ENCODE measurements around the gene CACNB2. TPM values are rescaled to one million over a fixed set of nuclear protein-coding genes. Genes with fewer than 3 reads are reported as not detected.

CACNB2 gene
- total RNA-seq, 1 experiment from 2014 or later: 0.07 TPM

DNA sequence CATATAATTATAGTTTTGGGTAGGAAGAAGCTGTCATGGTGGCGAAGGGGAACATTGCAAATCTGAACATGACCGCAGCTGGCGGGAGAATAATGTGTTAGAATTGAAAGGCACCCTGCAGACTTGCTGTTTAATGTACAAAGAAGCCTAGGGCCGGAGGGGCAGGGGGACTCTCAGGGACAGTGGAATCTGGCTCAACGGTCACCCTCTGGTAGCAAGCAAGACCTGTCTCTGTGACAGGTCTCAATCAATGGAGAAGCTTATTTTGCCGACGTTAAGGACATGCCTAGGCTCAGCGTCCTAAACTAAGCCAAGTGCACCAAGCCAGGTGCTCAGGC, 333.9 kb downstream of the CACNB2 start:
- H2AFZ ChIP-seq (ENCODE audit: low read length): no peak overlapping the region
- no peaks in the 10 kb centered on the region for H3K9me3 ChIP-seq (ENCODE audit: low read length)
- H3K4me2 ChIP-seq (ENCODE audit: low read length): no peak overlapping the region
- no peak overlapping the region for H3K9ac ChIP-seq (ENCODE audit: low read length)
- no peak overlapping the region for H3K4me3 ChIP-seq (ENCODE audit: low read length)
- no peak overlapping the region for H3K27ac ChIP-seq (ENCODE audit: low read length)
- no peaks in the 10 kb centered on the region for H3K4me1 ChIP-seq (ENCODE audit: insufficient read depth, low read length)
- ATAC-seq: no peak
- ChIA-PET POLR2A (ENCODE audit: unreplicated experiment) (no interaction called here), CTCF (no interaction called here)
- peaks cover 17% of the 10 kb centered on the region; the same call in 1 of the 2 replicates for H3K27me3 ChIP-seq (ENCODE audit: low read length)
- no TSS peak for BruUV-seq (replicated peaks)
- no peak for DNase-seq
- H3K36me3 ChIP-seq (ENCODE audit: low read depth, low read length): no peaks in the 10 kb centered on the region
- H3F3A ChIP-seq (ENCODE audit: low read length, unreplicated experiment): no peaks in the 10 kb centered on the region
- TF ChIP-seq CTCF (conservative IDR thresholded peaks at IDR 0.05; ENCODE audit: low read depth, low read length): no peak
- TF ChIP-seq EZH2 (IDR thresholded peaks at IDR 0.05; ENCODE audit: low read length, unreplicated experiment): no peak
- TF ChIP-seq EZH2phosphoT487 (IDR thresholded peaks at IDR 0.05; ENCODE audit: borderline replicate concordance, low read length): no peak
- no peaks in the 10 kb centered on the region for H4K20me1 ChIP-seq (ENCODE audit: low read length)
- intact Hi-C loops (cut with micrococcal nuclease): no loop called here
- H3K9me2 ChIP-seq (replicated peaks; ENCODE audit: low read length): no peaks in the 10 kb centered on the region
- H3K79me2 ChIP-seq (ENCODE audit: low read length): no peaks in the 10 kb centered on the region

GRCh38 chr10:18476076-18476647, 335.9 kb downstream of the CACNB2 start:
- TF ChIP-seq CTCF (conservative IDR thresholded peaks at IDR 0.05; ENCODE audit: low read depth, low read length) (no peak), EZH2phosphoT487 (IDR thresholded peaks at IDR 0.05; ENCODE audit: borderline replicate concordance, low read length) (no peak), EZH2 (IDR thresholded peaks at IDR 0.05; ENCODE audit: low read length, unreplicated experiment) (no peak)
- peaks cover 17% of the 10 kb centered on the region; the same call in 1 of the 2 replicates for H3K27me3 ChIP-seq (ENCODE audit: low read length)
- no peaks in the 10 kb centered on the region for H3K9me3 ChIP-seq (ENCODE audit: low read length)
- H3K4me2 ChIP-seq (ENCODE audit: low read length): no peak overlapping the region
- H3K36me3 ChIP-seq (ENCODE audit: low read depth, low read length): no peaks in the 10 kb centered on the region
- no peaks in the 10 kb centered on the region for H3F3A ChIP-seq (ENCODE audit: low read length, unreplicated experiment)
- no peaks in the 10 kb centered on the region for H3K9me2 ChIP-seq (replicated peaks; ENCODE audit: low read length)
- intact Hi-C loops (cut with micrococcal nuclease): no loop called here
- H2AFZ ChIP-seq (ENCODE audit: low read length): no peak overlapping the region
- no peaks in the 10 kb centered on the region for H3K79me2 ChIP-seq (ENCODE audit: low read length)
- ChIA-PET POLR2A (ENCODE audit: unreplicated experiment) (no interaction called here), CTCF (no interaction called here)
- no peak overlapping the region for H3K4me3 ChIP-seq (ENCODE audit: low read length)
- H4K20me1 ChIP-seq (ENCODE audit: low read length): no peaks in the 10 kb centered on the region
- H3K27ac ChIP-seq (ENCODE audit: low read length): no peak overlapping the region
- no peak for ATAC-seq
- no peak for DNase-seq
- BruUV-seq (replicated peaks): no TSS peak
- H3K9ac ChIP-seq (ENCODE audit: low read length): no peak overlapping the region
- no peaks in the 10 kb centered on the region for H3K4me1 ChIP-seq (ENCODE audit: insufficient read depth, low read length)

DNA sequence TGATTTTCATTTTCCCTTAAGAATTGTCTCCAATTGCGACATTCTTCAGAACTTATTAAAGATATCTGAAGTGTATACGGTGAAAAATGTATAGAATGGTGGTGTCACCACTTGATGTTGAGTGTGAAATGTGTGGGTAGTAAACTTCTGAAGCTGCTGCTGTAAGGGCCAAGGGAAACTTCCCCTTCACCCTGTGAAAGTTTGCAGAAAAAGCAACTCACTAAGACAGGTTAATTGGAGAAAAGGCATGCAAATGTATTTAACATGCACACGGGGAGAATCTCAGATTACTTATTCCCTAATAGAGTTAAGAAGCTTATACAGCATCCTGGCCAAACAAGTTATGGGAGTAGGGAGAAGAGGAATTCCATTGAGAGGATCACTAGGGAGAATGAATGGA, 338.1 kb downstream of the CACNB2 start:
- TF ChIP-seq EZH2phosphoT487 (IDR thresholded peaks at IDR 0.05; ENCODE audit: borderline replicate concordance, low read length) (no peak), CTCF (conservative IDR thresholded peaks at IDR 0.05; ENCODE audit: low read depth, low read length) (no peak), EZH2 (IDR thresholded peaks at IDR 0.05; ENCODE audit: low read length, unreplicated experiment) (no peak)
- intact Hi-C loops (cut with micrococcal nuclease): no loop called here
- Histone ChIP-seq H2AFZ (ENCODE audit: low read length) (no peak overlapping the region), H3K4me1 (ENCODE audit: insufficient read depth, low read length) (no peaks in the 10 kb centered on the region), H3K4me2 (ENCODE audit: low read length) (no peak overlapping the region), H3K27ac (ENCODE audit: low read length) (no peak overlapping the region), H3K9ac (ENCODE audit: low read length) (no peak overlapping the region), H3F3A (ENCODE audit: low read length, unreplicated experiment) (no peaks in the 10 kb centered on the region), H4K20me1 (ENCODE audit: low read length) (no peaks in the 10 kb centered on the region), H3K9me2 (replicated peaks; ENCODE audit: low read length) (no peaks in the 10 kb centered on the region), H3K4me3 (ENCODE audit: low read length) (no peak overlapping the region), H3K36me3 (ENCODE audit: low read depth, low read length) (no peaks in the 10 kb centered on the region), H3K79me2 (ENCODE audit: low read length) (no peaks in the 10 kb centered on the region), H3K27me3 (ENCODE audit: low read length) (peaks cover 11% of the 10 kb centered on the region; the same call in 1 of the 2 replicates), H3K9me3 (ENCODE audit: low read length) (no peaks in the 10 kb centered on the region)
- ATAC-seq (no peak), DNase-seq (no peak)
- CTCF ChIA-PET: no interaction called here
- POLR2A ChIA-PET (ENCODE audit: unreplicated experiment): no interaction called here
- BruUV-seq (replicated peaks): no TSS peak
